ENCODE measurements around the gene DENND11. TPM values are rescaled to one million over a fixed set of nuclear protein-coding genes. Genes with fewer than 3 reads are reported as not detected.

Gene DENND11
- total and polyA plus RNA-seq, 10 of the 15 experiments (the other 5 are each of a cell fraction or from before 2014, with no cell fraction given) = 2.7 to 47.0 (median 26.6) TPM

DNA sequence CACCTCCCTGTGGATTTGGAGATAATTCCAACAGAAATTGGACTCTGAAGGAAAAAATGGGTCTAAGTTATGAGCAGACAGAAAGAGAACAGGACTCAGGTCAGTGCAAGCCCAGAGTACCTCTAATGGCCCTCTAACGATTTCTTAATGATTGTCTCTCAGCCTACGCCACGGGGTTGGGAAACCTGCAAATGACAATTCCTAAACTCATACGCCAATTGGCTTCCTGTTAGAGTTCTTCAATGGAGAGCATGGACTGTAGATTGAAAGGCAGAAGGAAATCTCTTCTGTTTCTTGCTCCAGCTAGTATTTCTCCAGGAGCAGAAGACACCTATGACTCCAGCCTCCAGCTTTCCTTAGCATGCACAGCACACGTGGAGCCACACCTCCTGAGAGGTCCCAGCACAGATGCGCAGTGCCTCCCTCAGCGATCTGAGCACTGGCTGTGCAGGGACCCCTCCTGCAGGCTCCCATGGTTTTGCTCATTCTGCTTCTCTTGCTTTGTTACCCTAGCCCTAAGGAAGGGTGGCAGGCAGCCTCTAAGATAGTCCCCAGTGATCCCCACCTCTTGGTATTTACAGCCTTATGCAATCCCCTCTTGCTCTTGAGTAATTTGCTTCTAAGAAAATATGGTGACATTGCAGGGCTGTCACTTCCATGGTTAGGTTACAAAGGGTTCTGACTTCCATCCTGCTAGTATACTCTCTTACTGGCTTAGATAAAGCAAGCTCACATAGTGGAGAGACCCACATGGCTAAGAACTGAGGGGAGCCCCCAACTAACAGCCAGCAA is 30.1 kb downstream of the DENND11 start (continued):
- TF ChIP-seq POLR2AphosphoS2 (IDR thresholded peaks at IDR 0.05; ENCODE audit: low read depth, low read length) = no peak
- TF ChIP-seq, protein P1, sequence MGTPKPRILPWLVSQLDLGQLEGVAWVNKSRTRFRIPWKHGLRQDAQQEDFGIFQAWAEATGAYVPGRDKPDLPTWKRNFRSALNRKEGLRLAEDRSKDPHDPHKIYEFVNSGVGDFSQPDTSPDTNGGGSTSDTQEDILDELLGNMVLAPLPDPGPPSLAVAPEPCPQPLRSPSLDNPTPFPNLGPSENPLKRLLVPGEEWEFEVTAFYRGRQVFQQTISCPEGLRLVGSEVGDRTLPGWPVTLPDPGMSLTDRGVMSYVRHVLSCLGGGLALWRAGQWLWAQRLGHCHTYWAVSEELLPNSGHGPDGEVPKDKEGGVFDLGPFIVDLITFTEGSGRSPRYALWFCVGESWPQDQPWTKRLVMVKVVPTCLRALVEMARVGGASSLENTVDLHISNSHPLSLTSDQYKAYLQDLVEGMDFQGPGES (IDR thresholded peaks at IDR 0.05) = no peak

DNA sequence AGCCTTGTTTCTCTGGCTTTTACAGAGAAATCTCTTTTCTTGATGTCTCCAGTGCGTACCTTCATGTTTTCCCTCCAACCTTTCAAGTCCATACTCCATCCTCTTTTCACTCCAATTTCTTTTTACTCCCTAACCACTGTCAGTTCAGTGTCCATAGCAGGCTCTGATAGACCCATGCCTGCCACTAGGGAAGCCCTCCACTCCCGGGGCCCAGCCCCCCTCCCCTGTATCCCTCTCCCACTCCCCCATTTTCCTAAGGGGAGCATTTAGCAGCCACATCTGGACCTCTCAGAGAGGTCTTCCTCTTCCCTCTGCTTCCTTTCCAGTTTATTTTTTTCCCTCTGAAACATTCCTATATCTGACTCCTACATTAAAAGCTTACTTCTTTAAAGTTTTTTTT is 33.1 kb downstream of the DENND11 start:
- ChIA-PET CTCF (interaction anchor here (0.7 to 1.3 kb wide), 2 partner anchors 15 to 117 kb away, joined by 3 to 4 read pairs; no protein-coding TSS in a partner anchor), POLR2A (interaction anchor here (0.6 kb wide), 1 partner anchor 16 kb away, joined by 4 read pairs; no protein-coding TSS in a partner anchor), SMC1A (ENCODE audit: uncharacterized antibody, unreplicated experiment) (interaction anchor here (1.1 kb wide), 1 partner anchor 14 kb away, joined by 3 read pairs; no protein-coding TSS in a partner anchor), RAD21 (ENCODE audit: unreplicated experiment) (no interaction called here)
- intact Hi-C loops (cut with micrococcal nuclease; ENCODE audit: unreplicated experiment) (no loop called here), in situ Hi-C loops (cut with MboI) (no loop called here)
- no peaks in the 10 kb centered on the region for H4K20me1 ChIP-seq (ENCODE audit: control insufficient read depth, insufficient read depth)
- WGBS (ENCODE audit: insufficient coverage, insufficient replicate concordance, low lambda C conversion rate, missing lambda C conversion rate) = 65% methylated on average over 2 of the region's 2 CpGs
- DNase-seq (ENCODE audit: low read depth, low spot score) (no peak), FAIRE-seq (no peak), ATAC-seq (no peak)
- H3K36me3 ChIP-seq (ENCODE audit: control insufficient read depth in 2 of 2, insufficient read depth in 2 of 2, low read length in 1 of 2) = peaks cover 7 to 8% of the 10 kb centered on the region in 2 experiments
- TF ChIP-seq, protein P2, sequence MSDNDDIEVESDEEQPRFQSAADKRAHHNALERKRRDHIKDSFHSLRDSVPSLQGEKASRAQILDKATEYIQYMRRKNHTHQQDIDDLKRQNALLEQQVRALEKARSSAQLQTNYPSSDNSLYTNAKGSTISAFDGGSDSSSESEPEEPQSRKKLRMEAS (IDR thresholded peaks at IDR 0.05; ENCODE audit: low read depth, low read length) = no peak
- TF ChIP-seq SREBF2 (IDR thresholded peaks at IDR 0.05; ENCODE audit: low read length) (no peak), IKZF2 (IDR thresholded peaks at IDR 0.05) (no peak), TCF3 (IDR thresholded peaks at IDR 0.05; ENCODE audit: borderline replicate concordance, insufficient read depth, low read depth, low read length) (no peak)
- no TSS peak for BruUV-seq (replicated peaks)
- no peak overlapping the region for H2AFZ ChIP-seq (ENCODE audit: control insufficient read depth, low read depth, low read length)
- H3K4me1 ChIP-seq (ENCODE audit: control insufficient read depth, insufficient read depth, low read length) = no peaks in the 10 kb centered on the region
- no peaks in the 10 kb centered on the region for H3K79me2 ChIP-seq (ENCODE audit: control insufficient read depth, insufficient read depth, low read length)
- no peaks in the 10 kb centered on the region for H3K9me3 ChIP-seq (replicated peaks; ENCODE audit: control insufficient read depth, insufficient read depth, low read length)
- no peak overlapping the region for H3K4me3 ChIP-seq
- H3K27me3 ChIP-seq (replicated peaks in 1 of 2; ENCODE audit: control insufficient read depth in 2 of 2, insufficient read depth in 2 of 2, low read length in 1 of 2) = no peaks in the 10 kb centered on the region
- no peak overlapping the region for H3K9ac ChIP-seq (ENCODE audit: control insufficient read depth, insufficient read depth, low read length)
- H3K27ac ChIP-seq (ENCODE audit: control insufficient read depth, insufficient read depth) = no peak overlapping the region
- no peak overlapping the region for H3K4me2 ChIP-seq (ENCODE audit: control insufficient read depth, insufficient read depth)
